ENCODE measurements around the gene GRPEL1.

DNA sequence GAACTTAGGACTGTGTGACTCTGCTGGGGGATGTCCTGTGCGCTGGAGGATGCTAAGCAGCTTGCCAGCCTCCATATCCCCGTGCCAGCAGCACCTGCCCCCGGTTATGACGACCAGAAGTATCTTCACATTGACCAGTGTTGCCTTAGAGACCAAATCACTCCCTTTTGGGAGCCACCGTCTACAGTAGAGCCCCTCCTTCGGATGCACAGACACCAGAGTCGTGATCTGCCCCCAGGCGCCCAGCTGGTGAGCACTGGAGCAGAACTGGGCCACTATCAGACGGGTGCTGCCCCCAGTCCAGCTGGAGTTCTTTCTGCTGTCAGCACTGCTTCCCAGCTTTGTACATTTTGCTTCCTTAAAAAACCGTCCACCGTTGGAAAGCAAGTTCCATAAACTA is 54.7 kb downstream of the GRPEL1 start:
- no peak for TF ChIP-seq CTCF (IDR thresholded peaks at IDR 0.05)
- no peak for TF ChIP-seq POLR2A (IDR thresholded peaks at IDR 0.05)
- no peak for TF ChIP-seq POLR2AphosphoS5 (IDR thresholded peaks at IDR 0.05; ENCODE audit: insufficient read depth in 1 of 2, low read depth in 1 of 2)

Measured in vagina (tissue), 2 donors.